Thymus (tissue), 11 donors: Measurements from ENCODE around the gene ZNF506. TPM values are rescaled to one million over a fixed set of nuclear protein-coding genes. Genes with fewer than 3 reads are reported as not detected.
"Not testable (repeated sequence)": the region's sequence is repeated elsewhere in the genome, so short reads cannot be mapped to it uniquely, and the experiment has no call there.

ENCODE experiments used
- DNase-seq, 9 donors: peaks; one replicate each; pipeline ENCODE4 v3.0.0-alpha.2; 2013; ENCODE audit warnings: low spot score in 9 of 9, low read depth in 6 of 9, missing footprints in 1 of 9
- H3K27ac ChIP-seq, 2 donors: one replicate each; pipeline ENCODE4 v1.5.1; 2013; ENCODE audit warnings: control low read depth in 1 of 2, low read depth in 1 of 2, low read length in 1 of 2, mild to moderate bottlenecking in 1 of 2, moderate library complexity in 1 of 2
- H3K27me3 ChIP-seq, 2 donors: one replicate each; pipeline ENCODE4 v1.5.1; 2013; ENCODE audit warnings: low read length in 1 of 2; ENCODE audit not compliant: control insufficient read depth in 2 of 2, insufficient read depth in 1 of 2
- H3K36me3 ChIP-seq, 2 donors: one replicate each; pipeline ENCODE4 v1.5.1; 2013; ENCODE audit warnings: low read length in 1 of 2, mild to moderate bottlenecking in 1 of 2, moderate library complexity in 1 of 2; ENCODE audit not compliant: control insufficient read depth in 2 of 2, insufficient read depth in 2 of 2
- H3K4me1 ChIP-seq, 2 donors: one replicate each; pipeline ENCODE4 v1.5.1; 2013; ENCODE audit warnings: low read length in 2 of 2; ENCODE audit not compliant: control insufficient read depth in 2 of 2, insufficient read depth in 2 of 2
- H3K4me3 ChIP-seq, 2 donors: one replicate each; pipeline ENCODE4 v1.5.1; 2013; ENCODE audit warnings: low read length in 2 of 2, control low read depth in 1 of 2, mild to moderate bottlenecking in 1 of 2
- H3K9me3 ChIP-seq, 2 donors: one replicate each; pipeline ENCODE4 v1.5.1; 2013; ENCODE audit warnings: low read length in 1 of 2, mild to moderate bottlenecking in 1 of 2; ENCODE audit not compliant: control insufficient read depth in 2 of 2, insufficient read depth in 1 of 2
- WGBS: extraction: QIAGEN DNeasy Blood & Tissue Kit; methylation state at CpG from one replicate; pipeline ENCODE4 v1.1.7; 2013; 5-methylcytosine and 5-hydroxymethylcytosine counted together
- polyA plus RNA-seq: library from polyadenylated mRNA; stranded (reverse); fragments of 200-250 nt; gene quantifications from one replicate; pipeline ENCODE4 v1.2.3, GENCODE V29; 2013
- total RNA-seq: library from RNA; stranded (reverse); fragments of 120-200 nt; gene quantifications from one replicate; pipeline ENCODE4 v1.2.4, GENCODE V29; 2013
- donor health status: healthy.

The ZNF506 gene
- total and polyA plus RNA-seq, 2 donors: 14.4 to 15.6 TPM

DNA sequence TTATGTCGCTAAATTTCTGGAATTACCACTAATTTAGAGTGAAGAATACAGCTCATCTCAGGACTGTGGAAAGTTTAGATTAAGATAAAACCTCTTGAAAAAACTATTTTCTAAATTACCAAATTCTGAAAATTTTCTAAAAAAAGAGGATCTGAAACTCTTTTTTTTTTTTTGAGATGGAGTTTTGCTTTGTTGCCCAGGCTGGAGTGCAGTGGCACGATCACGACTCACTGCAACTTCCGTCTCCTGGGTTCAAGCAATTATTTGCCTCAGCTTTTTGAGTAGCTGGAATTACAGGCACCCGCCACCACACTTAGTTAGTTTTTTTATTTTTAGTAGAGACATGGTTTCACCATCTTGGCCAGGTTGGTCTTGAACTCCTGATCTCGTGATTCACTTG is 27.5 kb upstream of the ZNF506 start:
- Histone ChIP-seq H3K9me3 (peaks cover 2 to 22% of the 10 kb centered on the region in 2 donors), H3K36me3 (no peaks in the 10 kb centered on the region), H3K4me1 (no peaks in the 10 kb centered on the region), H3K4me3 (no peak overlapping the region), H3K27me3 (no peaks in the 10 kb centered on the region), H3K27ac (no peak overlapping the region)
- DNase-seq: no peak
- 96% methylated on average over 6 of the region's 6 CpGs for WGBS

DNA sequence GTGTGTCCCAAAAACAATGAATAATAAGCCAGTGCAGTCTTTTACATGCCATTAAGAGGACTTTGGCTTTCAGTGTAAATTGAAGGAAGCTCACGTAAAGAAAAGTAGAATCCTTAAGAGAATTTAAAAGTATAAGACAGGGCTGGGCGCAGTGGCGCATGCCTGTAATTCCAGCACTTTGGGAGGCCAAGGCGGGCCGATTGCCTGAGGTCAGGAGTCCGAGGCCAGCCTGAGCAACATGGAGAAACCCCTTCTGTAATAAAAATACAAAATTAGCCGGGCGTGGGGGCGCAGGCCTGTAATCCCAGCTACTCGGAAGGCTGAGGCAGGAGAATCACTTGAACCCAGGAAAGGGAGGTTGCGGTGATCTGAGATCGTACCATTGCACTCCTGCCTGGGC is 26.2 kb upstream of the ZNF506 start:
- no peak for DNase-seq
- H3K4me1 ChIP-seq: no peaks in the 10 kb centered on the region
- H3K4me3 ChIP-seq: no peak overlapping the region
- no peak overlapping the region for H3K27ac ChIP-seq
- no peaks in the 10 kb centered on the region for H3K27me3 ChIP-seq
- peaks cover 3 to 28% of the 10 kb centered on the region in 2 donors for H3K9me3 ChIP-seq
- no peaks in the 10 kb centered on the region for H3K36me3 ChIP-seq
- 98% methylated on average over 12 of the region's 12 CpGs for WGBS

DNA sequence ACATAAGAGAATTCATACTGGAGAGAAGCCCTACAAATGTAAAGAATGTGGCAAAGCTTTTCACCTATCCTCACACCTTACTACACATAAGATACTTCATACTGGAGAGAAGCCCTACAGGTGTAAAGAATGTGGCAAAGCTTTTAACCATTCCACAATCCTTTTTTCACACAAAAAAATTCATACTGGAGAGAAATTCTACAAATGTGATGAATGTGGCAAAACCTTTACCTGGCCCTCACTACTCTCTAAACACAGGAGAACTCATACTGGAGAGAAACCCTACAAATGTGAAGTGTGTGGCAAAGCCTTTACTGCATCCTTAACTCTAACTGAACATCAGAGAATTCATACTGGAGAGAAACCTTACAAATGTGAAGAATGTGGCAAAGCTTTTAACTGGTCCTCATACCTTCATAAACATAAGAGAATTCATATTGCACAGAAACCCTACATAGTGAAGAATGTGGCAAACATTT is 14.0 kb upstream of the ZNF506 start:
- H3K27me3 ChIP-seq: no peaks in the 10 kb centered on the region
- H3K27ac ChIP-seq: no peak overlapping the region
- no peaks in the 10 kb centered on the region for H3K4me1 ChIP-seq
- no peak overlapping the region for H3K4me3 ChIP-seq
- no peaks in the 10 kb centered on the region for H3K36me3 ChIP-seq
- no peak for DNase-seq
- H3K9me3 ChIP-seq: peaks cover 2 to 23% of the 10 kb centered on the region in 2 donors

DNA sequence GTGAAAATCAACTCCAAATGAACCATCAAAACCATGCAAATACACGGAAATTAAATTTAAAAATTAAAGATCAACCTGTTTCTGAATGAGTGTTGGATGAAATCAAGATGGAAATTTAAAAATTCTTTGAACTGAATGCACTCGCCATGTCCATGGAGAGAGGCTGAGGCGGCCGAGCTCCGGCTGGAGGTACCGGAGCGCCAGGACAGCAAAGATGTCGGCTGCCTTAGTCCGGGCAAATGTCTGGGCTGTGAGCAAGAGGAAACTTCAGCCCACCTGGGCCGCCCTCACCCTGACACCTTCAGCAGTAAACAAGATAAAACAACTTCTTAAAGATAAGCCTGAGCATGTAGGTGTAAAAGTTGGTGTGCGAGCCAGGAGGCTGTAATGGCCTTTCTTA is 5.3 kb upstream of the ZNF506 start:
- no peaks in the 10 kb centered on the region for H3K36me3 ChIP-seq
- no peak for DNase-seq
- H3K27me3 ChIP-seq: no peaks in the 10 kb centered on the region
- 96% methylated on average over 11 of the region's 11 CpGs for WGBS
- peaks cover 7 to 32% of the 10 kb centered on the region in 2 donors for H3K9me3 ChIP-seq
- no peak overlapping the region for H3K4me3 ChIP-seq
- peaks cover 0 to 3% of the 10 kb centered on the region in 2 donors for H3K4me1 ChIP-seq
- H3K27ac ChIP-seq: no peak overlapping the region

DNA sequence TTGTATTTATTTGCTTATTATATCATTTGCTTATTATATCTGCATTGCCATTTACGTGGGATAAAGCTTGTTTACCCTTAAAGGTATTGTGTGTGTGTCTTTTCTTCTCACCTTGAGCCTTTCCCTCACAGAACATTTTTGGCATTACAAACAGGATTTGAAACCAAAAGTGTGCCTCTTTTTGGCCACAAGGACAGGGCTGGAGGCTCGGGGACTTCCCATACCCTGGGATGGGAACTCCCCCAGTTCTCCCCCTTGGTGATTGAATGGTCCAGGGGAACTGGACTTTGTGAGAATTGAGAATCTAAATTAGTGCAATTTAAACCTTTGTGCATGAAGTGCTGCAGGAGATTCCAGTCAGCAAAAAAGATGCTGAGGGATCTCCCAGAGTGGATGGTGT is 2.4 kb upstream of the ZNF506 start:
- Histone ChIP-seq H3K27ac (no peak overlapping the region), H3K4me3 (no peak overlapping the region), H3K9me3 (peaks cover 3 to 22% of the 10 kb centered on the region in 2 donors), H3K4me1 (peaks cover 0 to 3% of the 10 kb centered on the region in 2 donors), H3K36me3 (peaks cover 3 to 4% of the 10 kb centered on the region in 2 donors), H3K27me3 (no peaks in the 10 kb centered on the region)
- DNase-seq: no peak
- 90% methylated on average over 2 of the region's 2 CpGs for WGBS

DNA sequence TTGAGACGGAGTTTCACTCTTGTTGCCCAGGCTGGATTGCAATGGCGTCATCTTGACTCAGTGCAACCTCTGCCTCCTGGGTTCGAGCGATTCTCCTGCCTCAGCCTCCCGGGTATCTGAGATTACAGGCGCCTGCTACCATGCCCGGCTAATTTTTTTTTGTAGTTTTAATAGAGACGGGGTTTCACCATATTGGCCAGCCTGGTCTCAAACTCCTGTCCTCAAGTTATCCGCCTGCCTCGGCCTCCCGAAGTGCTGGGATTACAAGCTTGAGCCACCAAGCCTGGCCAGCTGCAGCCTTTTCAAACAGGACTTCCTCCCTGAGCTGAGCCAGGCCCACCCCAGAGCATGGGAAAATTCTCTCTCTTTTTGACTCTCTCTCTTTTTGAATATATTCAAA is 426 bp upstream of the ZNF506 start:
- peaks cover 4 to 32% of the 10 kb centered on the region in 2 donors for H3K9me3 ChIP-seq
- H3K27ac ChIP-seq: peak overlapping the region; percentile 78 to 98
- H3K4me1 ChIP-seq, DNase-seq, H3K27me3 ChIP-seq, H3K36me3 ChIP-seq: not testable (repeated sequence)
- H3K4me3 ChIP-seq: peak overlapping the region; percentile 60 to 81
- WGBS: 5% methylated on average over 11 of the region's 11 CpGs

DNA sequence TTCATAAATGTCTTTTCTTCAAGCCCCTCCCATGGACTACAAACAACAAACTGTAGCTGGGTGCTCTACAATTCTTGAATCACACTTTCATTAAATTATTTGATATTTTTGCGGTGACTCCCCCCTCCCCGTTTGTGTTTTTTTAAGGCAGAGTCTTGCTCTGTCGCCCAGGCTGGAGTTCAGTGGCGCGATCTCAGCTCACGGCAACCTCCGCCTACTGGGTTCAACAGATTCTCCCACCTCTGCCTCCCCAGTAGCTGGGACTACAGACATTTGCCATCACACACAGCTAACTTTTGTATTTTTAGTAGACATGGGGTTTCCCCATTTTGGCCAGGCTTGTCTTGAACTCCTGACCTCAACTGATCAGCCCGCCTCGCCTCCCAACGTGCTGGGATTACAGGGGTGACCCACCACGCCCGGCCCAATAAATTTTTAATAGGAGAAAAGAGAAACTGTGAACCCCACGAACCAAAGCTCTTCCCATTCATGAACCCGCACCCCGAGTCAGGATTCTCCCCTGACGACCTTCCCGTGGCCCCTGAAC is 703 bp downstream of the ZNF506 start:
- Histone ChIP-seq H3K27ac (peak overlapping the region; percentile 98), H3K4me1 (peaks cover 0 to 3% of the 10 kb centered on the region in 2 donors), H3K4me3 (peak overlapping the region; percentile 60 to 81), H3K27me3 (no peaks in the 10 kb centered on the region), H3K36me3 (peaks cover 5 to 6% of the 10 kb centered on the region in 2 donors), H3K9me3 (peaks cover 3 to 38% of the 10 kb centered on the region in 2 donors)
- WGBS: 24% methylated on average over 17 of the region's 17 CpGs
- DNase-seq: peak in 1 of 9 donors; percentile 9

DNA sequence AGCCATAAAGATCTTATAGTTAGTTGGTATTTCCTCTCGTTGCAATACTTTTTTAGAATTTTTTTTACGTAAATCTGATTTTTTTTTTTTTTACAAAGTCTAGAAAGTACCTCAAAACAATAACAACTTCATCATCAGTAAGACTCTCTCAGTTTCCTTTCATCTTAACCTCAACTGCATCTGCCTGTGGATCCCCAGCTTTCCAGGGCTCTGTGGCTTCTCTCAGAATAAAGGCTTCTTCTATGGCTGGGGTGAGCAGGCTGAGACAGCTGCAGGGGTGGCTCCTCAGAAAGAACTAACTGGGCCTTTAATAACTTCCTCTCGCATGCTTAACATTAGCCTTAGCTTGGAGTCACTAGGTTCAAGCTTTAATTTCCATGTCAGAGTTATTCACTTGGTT is 4.2 kb downstream of the ZNF506 start:
- DNase-seq: peak in 7 of 9 donors; percentile 9 to 56 (median 14)
- Histone ChIP-seq H3K9me3 (peaks cover 5 to 40% of the 10 kb centered on the region in 2 donors), H3K27ac (peak overlapping the region in 1 of 2 donors; percentile 42), H3K4me1 (peaks cover 0 to 3% of the 10 kb centered on the region in 2 donors), H3K36me3 (peaks cover 11 to 13% of the 10 kb centered on the region in 2 donors), H3K4me3 (no peak overlapping the region), H3K27me3 (no peaks in the 10 kb centered on the region)
- 68% methylated on average over 3 of the region's 3 CpGs for WGBS

DNA sequence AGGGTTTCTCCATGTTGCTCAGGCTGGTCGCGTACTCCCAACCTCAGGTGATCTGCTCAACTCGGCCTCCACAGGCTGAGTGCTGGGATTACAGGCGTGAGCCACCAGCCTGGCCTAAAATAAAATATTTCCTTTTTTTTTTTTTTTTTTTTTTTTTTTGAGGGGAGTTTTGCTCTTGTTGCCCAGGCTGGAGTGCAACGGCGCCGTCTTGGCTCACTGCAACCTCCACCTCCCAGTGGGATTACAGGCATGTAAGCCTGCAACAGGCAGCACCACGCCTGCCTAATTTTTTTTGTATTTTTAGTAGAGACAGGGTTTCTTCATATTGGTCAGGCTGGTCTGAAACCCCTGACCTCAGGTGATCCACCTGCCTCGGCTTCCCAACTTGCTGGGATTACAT is 4.9 kb downstream of the ZNF506 start:
- WGBS: 93% methylated on average over 9 of the region's 9 CpGs
- no peak for DNase-seq
- Histone ChIP-seq H3K36me3 (peaks cover 11 to 13% of the 10 kb centered on the region in 2 donors), H3K4me3 (no peak overlapping the region), H3K27me3 (no peaks in the 10 kb centered on the region), H3K4me1 (no peaks in the 10 kb centered on the region), H3K27ac (no peak overlapping the region), H3K9me3 (peaks cover 5 to 36% of the 10 kb centered on the region in 2 donors)
